HepG2 (cell line): ENCODE results near the gene SLC51B. TPM values are rescaled to one million over a fixed set of nuclear protein-coding genes. Genes with fewer than 3 reads are reported as not detected.

Source experiments
- ATF2 ChIP-seq: sonication (generic); formaldehyde crosslinking; IDR thresholded peaks from 2 replicates; pipeline ENCODE4 v1.4.0; 2020; ENCODE audit warnings: missing genetic modification reagents
- CBX5 ChIP-seq: sonication (generic); formaldehyde crosslinking; IDR thresholded peaks from 2 replicates; pipeline ENCODE4 v1.4.0; 2020; ENCODE audit warnings: missing genetic modification reagents, borderline replicate concordance
- ETS1 ChIP-seq: sonication (generic); formaldehyde crosslinking; IDR thresholded peaks from 2 replicates; pipeline ENCODE4 v1.4.0; 2020; ENCODE audit warnings: missing genetic modification reagents
- HINFP ChIP-seq: sonication (generic); formaldehyde crosslinking; IDR thresholded peaks from 2 replicates; pipeline ENCODE4 v1.4.0; 2020; ENCODE audit warnings: low read depth, mild to moderate bottlenecking, missing genetic modification reagents
- LBX2 ChIP-seq: sonication (generic); formaldehyde crosslinking; IDR thresholded peaks from 2 replicates; pipeline ENCODE4 v1.5.0; 2020; ENCODE audit warnings: missing genetic modification reagents, mild to moderate bottlenecking, borderline replicate concordance
- MED1 ChIP-seq: sonication (generic); formaldehyde crosslinking; IDR thresholded peaks from 2 replicates; pipeline ENCODE4 v1.4.0; 2020; ENCODE audit warnings: missing genetic modification reagents
- MXD1 ChIP-seq: sonication (generic); formaldehyde crosslinking; IDR thresholded peaks from 2 replicates; pipeline ENCODE4 v1.4.0; 2020; ENCODE audit warnings: mild to moderate bottlenecking, missing genetic modification reagents
- NFKB2 ChIP-seq: sonication (generic); formaldehyde crosslinking; IDR thresholded peaks from 2 replicates; pipeline ENCODE4 v1.4.0; 2020; ENCODE audit warnings: missing genetic modification reagents, borderline replicate concordance
- PAF1 ChIP-seq: IDR thresholded peaks from 2 replicates; pipeline ENCODE4 v1.6.1; 2016; ENCODE audit warnings: missing genetic modification reagents, missing compliant biosample characterization
- PCBP1 ChIP-seq: fragments of 200-400 bp; formaldehyde crosslinking; IDR thresholded peaks from 2 replicates; pipeline ENCODE4 v1.6.1; 2017; ENCODE audit warnings: mild to moderate bottlenecking, low read depth, low read length, borderline replicate concordance
- RAD51 ChIP-seq: fragments of 450-650 bp; IDR thresholded peaks from 2 replicates; pipeline ENCODE4 v1.6.1; 2016; ENCODE audit warnings: borderline replicate concordance
- SOX6 ChIP-seq, 2 experiments: fragments of 450-650 bp in 1 of 2; sonication (generic) in 1 of 2; formaldehyde crosslinking in 1 of 2; IDR thresholded peaks; 2 replicates each; pipeline versions ENCODE4 v1.4.0 to v1.6.1; 2017 to 2020; ENCODE audit warnings: antibody characterized with exemption in 1 of 2, mild to moderate bottlenecking in 1 of 2, missing genetic modification reagents in 1 of 2
- SYNCRIP ChIP-seq: fragments of 200-400 bp; formaldehyde crosslinking; IDR thresholded peaks from 2 replicates; pipeline ENCODE4 v1.6.1; 2018; ENCODE audit warnings: mild to moderate bottlenecking, low read depth, low read length; ENCODE audit not compliant: insufficient read depth
- TMF1 ChIP-seq: sonication (generic); formaldehyde crosslinking; IDR thresholded peaks from 2 replicates; pipeline ENCODE4 v1.8.1; 2022; ENCODE audit warnings: low read depth, missing genetic modification reagents
- ZFX ChIP-seq: sonication (generic); formaldehyde crosslinking; IDR thresholded peaks from 2 replicates; pipeline ENCODE4 v1.4.0; 2020; ENCODE audit warnings: mild to moderate bottlenecking, low read depth, missing genetic modification reagents, moderate library complexity
- ZNF207 ChIP-seq: fragments of 450-650 bp; IDR thresholded peaks from 2 replicates; pipeline ENCODE4 v1.6.1; 2016; ENCODE audit warnings: antibody characterized with exemption, borderline replicate concordance
- ZNF317 ChIP-seq: sonication (generic); formaldehyde crosslinking; IDR thresholded peaks from 2 replicates; pipeline ENCODE4 v1.5.0; 2020; ENCODE audit warnings: mild to moderate bottlenecking, missing genetic modification reagents
- ZNF432 ChIP-seq: sonication (generic); formaldehyde crosslinking; IDR thresholded peaks from 2 replicates; pipeline ENCODE4 v1.5.0; 2020; ENCODE audit warnings: missing genetic modification reagents, mild to moderate bottlenecking, borderline replicate concordance
- ZNF580 ChIP-seq: IDR thresholded peaks from 2 replicates; pipeline ENCODE4 v1.6.1; 2016; ENCODE audit warnings: low read depth, borderline replicate concordance
- ZNF704 ChIP-seq: sonication (generic); formaldehyde crosslinking; IDR thresholded peaks from 2 replicates; pipeline ENCODE4 v1.8.1; 2023; ENCODE audit warnings: mild to moderate bottlenecking, inconsistent platforms, moderate library complexity, missing genetic modification reagents, borderline replicate concordance
- ZSCAN20 ChIP-seq: sonication (generic); formaldehyde crosslinking; IDR thresholded peaks from 2 replicates; pipeline ENCODE4 v1.4.0; 2020; ENCODE audit warnings: missing genetic modification reagents, mild to moderate bottlenecking, borderline replicate concordance
- polyA plus RNA-seq, 8 experiments: library from polyadenylated mRNA; depleted of rRNA in 3 of 8; stranded (reverse) in 7 of 8; unstranded in 1 of 8; fragments of >200 nt; fragmentation: Illumina TruSeq in 4 of 8; extraction: Trizol in 4 of 8; gene quantifications; 2 replicates each; pipeline versions ENCODE4 v1.2.1 to v1.2.3, GENCODE V29; 2011 to 2016; ENCODE audit warnings: low read depth in 4 of 8, missing spikeins in 1 of 8, mixed read lengths in 1 of 8; ENCODE audit not compliant: insufficient read depth in 1 of 8
- total RNA-seq, 5 experiments: library from RNA; depleted of rRNA; stranded (reverse); fragments of >200 nt; fragmentation: Illumina TruSeq; extraction: Trizol; gene quantifications; 2 replicates each; pipeline ENCODE4 v1.2.3, GENCODE V29; 2016; ENCODE audit warnings: low read depth in 1 of 5

SLC51B gene
- total and polyA plus RNA-seq, 2 of the 13 experiments (the other 11 are each of a cell fraction or from before 2014, with no cell fraction given): 14.9 to 17.1 TPM

GRCh38 chr15:65056868-65057548, 11.8 kb downstream of the SLC51B start (continued):
- no peak for TF ChIP-seq ETS1 (CRISPR knock-in tag)
- TF ChIP-seq ZNF432 (CRISPR knock-in tag): no peak
- TF ChIP-seq PCBP1: no peak
- no peak for TF ChIP-seq MXD1
- TF ChIP-seq LBX2: no peak
- peak; percentile 74; the same call in 1 of the 2 replicates for TF ChIP-seq CBX5
- no peak for TF ChIP-seq ZNF704 (CRISPR knock-in tag)
- TF ChIP-seq HINFP: peak; percentile 49; the same call in 1 of the 2 replicates
- TF ChIP-seq SYNCRIP: no peak
- TF ChIP-seq RAD51: peak; percentile 55; the same call in 1 of the 2 replicates
- TF ChIP-seq ZNF580 (CRISPR knock-in tag): peak; percentile 66; the same call in 1 of the 2 replicates
- TF ChIP-seq NFKB2 (CRISPR knock-in tag): 0 out of 2 replicates have a peak, but pooled peaks have one; percentile 20
- TF ChIP-seq ZFX (CRISPR knock-in tag): peak; percentile 87
- TF ChIP-seq ZNF207: no peak
- no peak for TF ChIP-seq ZSCAN20 (CRISPR knock-in tag)
- TF ChIP-seq PAF1 (CRISPR knock-in tag): no peak
- no peak for TF ChIP-seq ZNF317 (CRISPR knock-in tag)
- TF ChIP-seq MED1 (CRISPR knock-in tag): peak; percentile 66
- TF ChIP-seq ATF2 (CRISPR knock-in tag): no peak; the same call in 1 of the 2 replicates
- no peak for TF ChIP-seq TMF1
- no peak for TF ChIP-seq SOX6 (IDR thresholded peaks at IDR 0.05)
- TF ChIP-seq SOX6 (CRISPR knock-in tag; IDR thresholded peaks at IDR 0.05): peak; percentile 81
